Calu3 (cell line): Measurements from ENCODE around the gene LSM10. TPM values are rescaled to one million over a fixed set of nuclear protein-coding genes. Genes with fewer than 3 reads are reported as not detected.

Source experiments
- BruUV-seq: library from RNA; stranded (reverse); fragments of 400-500 nt; replicated peaks from 2 replicates; lab custom pipeline; 2021; lab: Mats Ljungman, UMichigan
- CTCF ChIA-PET: fragments of 300-600 bp; sonication (Branson Sonifier 250); formaldehyde crosslinking; loops from one replicate; lab custom pipeline; 2022; ENCODE audit warnings: antibody characterized with exemption; lab: Charles Lee
- DNase-seq: peaks from one replicate; pipeline ENCODE4 v3.0.0; 2022
- H3K27ac Mint-ChIP-seq: one replicate; pipeline ENCODE4 v1.8.0; 2022; ENCODE audit warnings: mixed read lengths; ENCODE audit not compliant: unreplicated experiment
- H3K27me3 Mint-ChIP-seq: one replicate; pipeline ENCODE4 v1.8.0; 2022; ENCODE audit warnings: mixed read lengths; ENCODE audit not compliant: unreplicated experiment
- H3K36me3 Mint-ChIP-seq: one replicate; pipeline ENCODE4 v1.8.0; 2022; ENCODE audit warnings: mild to moderate bottlenecking, moderate library complexity, mixed read lengths; ENCODE audit not compliant: insufficient read depth, unreplicated experiment
- H3K4me1 Mint-ChIP-seq: one replicate; pipeline ENCODE4 v1.8.0; 2022; ENCODE audit warnings: mild to moderate bottlenecking, low read depth, mixed read lengths; ENCODE audit not compliant: unreplicated experiment
- H3K4me3 Mint-ChIP-seq: one replicate; pipeline ENCODE4 v1.8.0; 2022; ENCODE audit warnings: mild to moderate bottlenecking, low read depth, moderate library complexity, mixed read lengths; ENCODE audit not compliant: unreplicated experiment
- H3K9me3 Mint-ChIP-seq: one replicate; pipeline ENCODE4 v1.8.0; 2022; ENCODE audit warnings: low read depth, mixed read lengths; ENCODE audit not compliant: unreplicated experiment
- intact Hi-C: fragments of 100-400 bp; cut with micrococcal nuclease; formaldehyde crosslinking; loops from one replicate; pipeline ENCODE4 v1.10.0; 2022; ENCODE audit not compliant: unreplicated experiment
- total RNA-seq: library from RNA; stranded (reverse); gene quantifications from 2 replicates; pipeline ENCODE4 v1.2.3, GENCODE V29; 2022
- TF ChIP-seq, protein P1 (sequence below): fragments of 200-600 bp; IDR thresholded peaks from one replicate; pipeline ENCODE4 v1.8.0; 2022; ENCODE audit warnings: antibody characterized with exemption; ENCODE audit not compliant: unreplicated experiment

LSM10 gene
- total RNA-seq, 1 experiment from 2014 or later, result 35.2 TPM

DNA sequence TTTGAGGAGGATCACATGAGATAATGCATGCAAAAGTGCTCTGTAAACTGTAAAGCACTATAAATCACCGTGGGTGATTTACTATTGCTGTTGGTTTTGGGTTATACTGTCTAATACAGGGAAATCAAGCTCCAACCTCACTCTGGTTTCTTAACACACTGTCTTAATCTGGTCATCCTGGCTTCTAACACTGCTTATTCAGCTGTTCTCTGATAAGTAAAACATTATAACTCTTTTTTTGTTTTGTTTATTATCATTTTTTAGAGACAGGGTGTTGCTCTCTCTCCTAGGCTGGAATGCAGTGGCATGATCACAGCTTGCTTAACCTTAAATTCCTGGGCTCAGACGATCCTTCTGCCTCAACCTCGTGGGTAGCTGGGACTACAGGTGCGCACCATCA, 21.9 kb upstream of the LSM10 start:
- no peak for DNase-seq
- TF ChIP-seq, protein P1, sequence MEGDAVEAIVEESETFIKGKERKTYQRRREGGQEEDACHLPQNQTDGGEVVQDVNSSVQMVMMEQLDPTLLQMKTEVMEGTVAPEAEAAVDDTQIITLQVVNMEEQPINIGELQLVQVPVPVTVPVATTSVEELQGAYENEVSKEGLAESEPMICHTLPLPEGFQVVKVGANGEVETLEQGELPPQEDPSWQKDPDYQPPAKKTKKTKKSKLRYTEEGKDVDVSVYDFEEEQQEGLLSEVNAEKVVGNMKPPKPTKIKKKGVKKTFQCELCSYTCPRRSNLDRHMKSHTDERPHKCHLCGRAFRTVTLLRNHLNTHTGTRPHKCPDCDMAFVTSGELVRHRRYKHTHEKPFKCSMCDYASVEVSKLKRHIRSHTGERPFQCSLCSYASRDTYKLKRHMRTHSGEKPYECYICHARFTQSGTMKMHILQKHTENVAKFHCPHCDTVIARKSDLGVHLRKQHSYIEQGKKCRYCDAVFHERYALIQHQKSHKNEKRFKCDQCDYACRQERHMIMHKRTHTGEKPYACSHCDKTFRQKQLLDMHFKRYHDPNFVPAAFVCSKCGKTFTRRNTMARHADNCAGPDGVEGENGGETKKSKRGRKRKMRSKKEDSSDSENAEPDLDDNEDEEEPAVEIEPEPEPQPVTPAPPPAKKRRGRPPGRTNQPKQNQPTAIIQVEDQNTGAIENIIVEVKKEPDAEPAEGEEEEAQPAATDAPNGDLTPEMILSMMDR, result no peak
- intact Hi-C loops, result no loop called here
- Mint-ChIP-seq H3K27ac (no peak overlapping the region), H3K4me3 (no peak overlapping the region), H3K27me3 (no peaks in the 10 kb centered on the region), H3K36me3 (no peaks in the 10 kb centered on the region), H3K4me1 (peaks cover 13% of the 10 kb centered on the region), H3K9me3 (no peaks in the 10 kb centered on the region)
- no TSS peak for BruUV-seq
- CTCF ChIA-PET, result interaction anchor here (2.5 kb wide), 1 partner anchor 77 kb away, joined by 11 read pairs; no protein-coding TSS in a partner anchor

DNA sequence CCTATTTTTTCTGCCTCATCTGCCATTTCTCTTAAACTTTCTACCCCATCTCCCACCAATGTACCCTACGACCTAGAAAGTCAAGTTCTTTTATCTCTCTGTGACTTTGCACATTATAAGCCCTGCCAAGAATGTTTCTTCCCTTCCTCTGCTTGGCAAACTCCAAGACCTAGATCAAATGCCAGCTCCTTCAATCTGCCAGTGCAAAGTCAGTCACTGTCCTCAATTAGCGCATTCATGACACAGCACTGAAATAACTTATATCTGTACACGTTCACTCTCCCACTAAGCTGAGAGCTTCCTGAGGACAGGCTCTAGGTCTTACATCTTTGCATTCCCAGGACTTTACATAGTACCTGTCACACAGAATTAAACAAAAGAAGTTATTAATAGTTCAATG, 21.4 kb upstream of the LSM10 start:
- Mint-ChIP-seq H3K27me3 (no peaks in the 10 kb centered on the region), H3K9me3 (no peaks in the 10 kb centered on the region), H3K36me3 (no peaks in the 10 kb centered on the region), H3K4me1 (peaks cover 13% of the 10 kb centered on the region), H3K4me3 (no peak overlapping the region), H3K27ac (no peak overlapping the region)
- no TSS peak for BruUV-seq
- CTCF ChIA-PET, result interaction anchor here (2.5 kb wide), 1 partner anchor 76 kb away, joined by 11 read pairs; no protein-coding TSS in a partner anchor
- DNase-seq, result no peak
- intact Hi-C loops, result no loop called here
- TF ChIP-seq, protein P1, result no peak

DNA sequence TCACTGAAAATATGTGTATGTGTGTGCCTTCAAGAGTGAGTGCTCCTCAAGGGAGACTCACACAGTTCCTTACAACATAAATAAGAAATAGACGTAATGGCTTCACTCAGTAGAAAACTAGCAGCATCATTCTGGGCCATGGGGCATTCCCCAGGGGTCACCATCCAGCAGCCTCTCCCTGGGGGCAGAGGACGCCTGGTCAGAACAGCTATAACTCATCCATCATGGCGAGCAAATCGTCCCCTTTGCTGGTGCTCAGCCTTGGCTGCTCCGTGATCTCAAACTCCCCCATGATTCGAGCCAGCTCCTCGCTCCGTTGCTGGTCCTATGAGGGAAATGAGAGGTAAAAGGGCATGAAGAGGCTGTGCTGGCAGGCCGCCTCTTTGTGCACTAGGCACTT, 20.2 kb upstream of the LSM10 start:
- no peak overlapping the region for H3K4me3 Mint-ChIP-seq
- H3K36me3 Mint-ChIP-seq, result no peaks in the 10 kb centered on the region
- no peak for DNase-seq
- H3K27ac Mint-ChIP-seq, result no peak overlapping the region
- no peaks in the 10 kb centered on the region for H3K27me3 Mint-ChIP-seq
- TF ChIP-seq, protein P1, result no peak
- H3K4me1 Mint-ChIP-seq, result peaks cover 13% of the 10 kb centered on the region
- no peaks in the 10 kb centered on the region for H3K9me3 Mint-ChIP-seq
- CTCF ChIA-PET, result no interaction called here
- intact Hi-C loops, result no loop called here
- BruUV-seq, result no TSS peak

DNA sequence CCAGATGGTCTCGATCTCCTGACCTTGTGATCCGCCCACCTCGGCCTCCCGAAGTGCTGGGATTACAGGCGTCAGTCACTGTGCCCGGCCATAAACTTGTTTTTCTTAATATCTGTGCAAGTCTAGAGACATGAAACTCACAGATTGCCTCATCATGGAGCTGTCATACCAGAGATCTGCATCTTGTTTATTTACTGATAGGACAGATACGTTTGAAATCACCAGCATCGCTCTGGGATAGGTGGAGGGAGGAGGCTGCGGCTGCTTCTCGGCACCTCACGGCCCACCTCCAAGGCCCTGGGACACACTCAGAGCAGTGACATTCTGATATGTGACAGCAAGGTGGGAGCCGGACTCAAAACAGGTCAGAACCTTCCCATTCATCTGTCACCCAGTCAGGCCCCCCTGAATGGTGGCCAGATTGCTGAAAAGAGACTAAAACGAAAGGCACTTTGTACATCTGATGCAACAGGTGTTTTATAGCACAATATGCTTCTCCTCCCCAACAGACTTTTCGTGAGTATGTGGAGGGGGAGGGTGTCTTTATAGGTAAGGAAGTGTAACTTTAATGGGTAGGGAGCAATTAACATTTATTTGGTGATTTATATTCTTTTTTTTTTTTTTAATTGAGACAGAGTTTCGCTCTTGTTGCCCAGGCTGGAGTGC, 18.1 kb upstream of the LSM10 start:
- Mint-ChIP-seq H3K36me3 (no peaks in the 10 kb centered on the region), H3K27me3 (no peaks in the 10 kb centered on the region), H3K4me1 (peaks cover 15% of the 10 kb centered on the region), H3K27ac (no peak overlapping the region), H3K4me3 (no peak overlapping the region), H3K9me3 (peaks cover 4% of the 10 kb centered on the region)
- BruUV-seq, result no TSS peak
- TF ChIP-seq, protein P1, result no peak
- CTCF ChIA-PET, result no interaction called here
- intact Hi-C loops, result no loop called here
- no peak for DNase-seq
